ENCODE measurements around the gene FAM124B.
"Not testable (repeated sequence)": the region's sequence is repeated elsewhere in the genome, so short reads cannot be mapped to it uniquely, and the experiment has no call there.

The FAM124B gene

DNA sequence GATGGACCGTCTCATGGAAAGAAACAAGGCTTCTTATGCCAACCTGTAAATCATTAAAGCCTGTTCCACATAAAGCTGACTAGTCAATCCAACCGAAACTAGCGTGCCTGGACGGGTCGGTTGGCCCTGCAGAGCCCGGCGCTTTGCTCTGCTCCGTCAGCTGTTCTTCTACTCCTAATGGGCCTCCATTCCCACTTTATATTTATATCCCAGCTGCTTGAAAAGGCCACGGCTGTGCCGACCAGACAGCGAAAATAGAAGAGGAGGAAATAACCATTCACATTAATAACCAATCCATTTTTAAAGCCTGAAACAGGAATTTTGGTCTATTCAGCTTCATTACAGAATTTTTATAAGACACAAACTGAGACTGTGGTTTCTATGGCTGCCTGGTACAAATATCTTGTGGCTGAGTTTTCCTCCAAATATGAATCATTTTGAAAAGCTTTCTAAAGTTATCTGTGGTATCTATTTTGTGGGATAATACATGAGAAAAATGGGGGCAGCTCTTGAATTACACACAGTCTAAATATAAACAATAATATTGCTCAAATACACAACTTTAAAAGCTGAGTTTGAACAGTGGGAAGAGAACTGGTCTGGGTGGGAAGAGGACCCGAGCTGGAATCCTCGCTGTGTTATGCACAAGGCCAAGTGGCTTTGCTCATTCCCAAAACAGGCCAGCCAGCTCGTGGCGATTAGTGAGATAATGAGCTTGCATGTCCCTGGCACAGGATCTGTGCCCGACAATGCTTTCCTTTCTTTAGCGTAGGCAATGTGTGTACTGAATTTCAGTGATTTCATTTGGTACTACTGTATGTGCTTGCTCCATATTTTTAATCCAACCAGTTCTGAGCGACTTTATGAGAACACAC lies 10.5 kb upstream of the FAM124B start:
- DNase-seq, result no peak

GRCh38 chr2:224410946-224411561 lies 9.1 kb upstream of the FAM124B start:
- no peak for DNase-seq

- no peak for DNase-seq
Measured at GRCh38 chr2:224408676-224409075, 6.8 kb upstream of the FAM124B start.

- DNase-seq, result no peak
Measured at GRCh38 chr2:224407241-224407701, 5.4 kb upstream of the FAM124B start.

DNA sequence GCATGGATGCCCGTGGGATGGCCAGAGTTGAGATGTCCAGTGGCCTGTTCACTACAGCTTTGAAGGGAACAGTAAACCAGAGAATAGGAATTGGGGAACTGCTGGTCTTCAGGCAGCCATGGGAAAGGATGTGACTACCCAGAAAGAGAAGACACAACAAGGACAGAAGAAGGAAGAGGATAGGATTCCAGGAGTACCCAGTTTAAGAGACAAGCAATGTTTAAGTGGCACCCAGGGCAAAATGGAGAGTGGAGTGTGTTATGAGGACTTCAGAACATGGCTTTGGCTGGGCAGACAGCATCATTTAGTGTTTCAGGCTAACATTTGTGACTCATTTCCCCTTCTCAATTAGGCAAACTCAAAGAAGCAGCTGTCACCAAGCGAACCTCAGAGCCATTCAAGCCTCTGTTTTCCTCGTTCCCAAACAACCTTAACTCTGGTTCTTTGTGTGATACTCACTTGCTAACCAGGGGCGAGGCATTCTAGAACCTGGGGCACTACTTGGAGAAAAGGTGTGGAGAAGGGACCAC lies 4.0 kb upstream of the FAM124B start:
- DNase-seq, result no peak

GRCh38 chr2:224405412-224405811 lies 3.5 kb upstream of the FAM124B start:
- no peak for DNase-seq

- DNase-seq, result no peak
Measured at GRCh38 chr2:224404796-224405195, 2.9 kb upstream of the FAM124B start.

- DNase-seq, result no peak
Measured at GRCh38 chr2:224403657-224404056, 1.8 kb upstream of the FAM124B start.

- DNase-seq, result no peak
Measured at GRCh38 chr2:224400886-224401632, 848 bp downstream of the FAM124B start.

GRCh38 chr2:224400174-224400810 lies 1.6 kb downstream of the FAM124B start:
- no peak for DNase-seq

GRCh38 chr2:224398289-224398688 lies 3.6 kb downstream of the FAM124B start:
- no peak for DNase-seq

DNA sequence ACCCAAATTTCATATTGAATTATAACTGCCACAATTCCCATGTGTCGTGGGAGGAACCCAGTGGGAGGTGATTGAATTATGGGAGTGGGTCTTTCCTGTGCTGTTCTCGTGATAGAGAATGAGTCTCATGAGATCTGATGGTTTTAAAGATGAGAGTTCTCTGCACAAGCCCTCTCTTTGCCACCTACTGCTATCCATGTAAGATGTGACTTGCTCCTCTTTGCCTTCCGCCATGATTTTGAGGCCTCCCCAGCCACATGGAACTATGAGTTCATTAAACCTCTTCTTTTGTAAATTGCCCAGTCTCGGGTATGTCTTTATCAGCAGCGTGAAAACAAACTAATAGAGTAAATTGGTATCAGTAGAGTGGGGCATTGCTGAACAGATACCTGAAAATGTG lies 4.8 kb downstream of the FAM124B start:
- DNase-seq, result not testable (repeated sequence)

GRCh38 chr2:224395620-224396390 lies 6.1 kb downstream of the FAM124B start:
- no peak for DNase-seq

DNA sequence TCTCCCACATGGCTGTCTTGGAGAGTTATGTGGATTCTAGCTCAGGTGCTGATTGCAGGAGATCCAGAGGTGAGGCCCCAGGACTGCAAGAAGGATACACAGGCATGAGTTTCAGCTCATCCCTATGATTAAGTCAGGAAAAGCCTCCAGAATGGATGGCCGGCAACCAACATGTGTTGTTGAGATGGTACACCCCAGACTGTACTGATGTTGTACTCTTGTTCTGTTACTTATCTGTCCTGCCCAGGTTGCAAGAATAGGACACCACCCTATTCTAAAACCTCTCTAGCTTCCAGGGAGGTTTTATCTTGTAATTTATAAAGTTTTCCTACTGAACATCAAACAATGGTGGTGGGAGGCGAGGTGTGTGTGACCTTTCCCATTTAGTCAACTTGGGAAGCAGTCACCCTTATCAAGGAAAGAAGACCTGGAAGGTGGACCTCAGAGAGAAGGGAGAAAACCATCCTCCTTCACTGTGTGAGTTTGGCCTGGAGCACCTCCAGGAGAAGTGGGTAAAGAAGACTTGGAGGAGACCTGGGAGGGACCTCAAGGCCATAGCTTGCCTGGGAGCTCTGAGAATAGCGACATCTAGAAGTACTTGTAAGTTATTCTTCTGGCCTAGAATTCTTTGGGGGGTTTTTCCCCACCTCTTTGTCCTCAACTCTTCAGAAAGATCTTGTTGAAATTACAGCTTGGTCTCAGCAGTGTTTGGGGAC lies 8.6 kb downstream of the FAM124B start:
- DNase-seq, result no peak

DNA sequence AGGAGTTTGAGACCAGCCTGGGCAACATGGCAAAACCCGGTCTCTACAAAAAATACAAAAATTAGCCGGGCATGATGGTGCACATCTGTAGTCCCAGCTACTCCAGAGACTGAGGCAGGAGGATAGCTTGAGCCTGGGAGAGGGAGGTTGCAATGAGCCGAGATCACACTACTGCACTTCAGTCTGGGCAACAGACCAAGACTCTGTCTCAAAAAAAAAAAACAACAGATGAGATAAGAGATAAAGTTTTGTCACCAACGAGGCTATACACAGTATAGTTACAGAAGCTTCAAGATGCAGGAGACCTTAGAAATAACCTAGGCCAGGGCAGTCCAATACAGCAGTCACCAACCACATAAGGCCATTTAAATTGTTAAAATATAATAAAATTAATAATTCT lies 9.4 kb downstream of the FAM124B start:
- DNase-seq, result no peak

- DNase-seq, result no peak
Measured at GRCh38 chr2:224389317-224389716, 12.6 kb downstream of the FAM124B start.

- no peak for DNase-seq
Measured at GRCh38 chr2:224386876-224387275, 15.0 kb downstream of the FAM124B start.

DNA sequence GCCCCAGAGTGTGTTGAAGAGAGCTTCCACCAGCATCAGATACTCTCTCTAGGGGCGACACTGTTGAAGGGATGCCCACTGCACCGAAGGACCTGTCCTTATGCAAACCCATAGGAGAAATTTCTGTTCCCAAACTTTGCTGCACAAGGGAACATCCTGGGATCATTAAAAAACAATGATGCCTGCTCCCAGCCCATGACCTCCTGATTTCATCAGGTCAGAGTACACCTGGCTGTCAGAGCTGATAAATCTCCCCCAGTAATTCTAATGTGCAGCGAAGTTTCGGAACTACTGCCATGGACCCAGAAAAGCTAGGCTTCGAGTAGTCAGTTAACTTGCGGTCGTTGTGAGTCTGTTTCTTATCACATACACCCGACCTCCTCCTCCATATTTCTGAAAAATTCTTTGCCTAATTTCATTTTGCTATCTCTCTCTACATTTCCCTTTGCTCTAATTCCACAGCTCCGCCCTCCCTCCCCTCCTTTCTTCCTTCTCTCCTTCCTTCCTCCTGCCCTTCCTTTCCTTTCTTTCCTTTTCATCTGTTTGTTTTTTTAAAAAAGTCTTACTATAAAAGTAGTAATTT lies 18.8 kb downstream of the FAM124B start:
- no peak for DNase-seq

DNA sequence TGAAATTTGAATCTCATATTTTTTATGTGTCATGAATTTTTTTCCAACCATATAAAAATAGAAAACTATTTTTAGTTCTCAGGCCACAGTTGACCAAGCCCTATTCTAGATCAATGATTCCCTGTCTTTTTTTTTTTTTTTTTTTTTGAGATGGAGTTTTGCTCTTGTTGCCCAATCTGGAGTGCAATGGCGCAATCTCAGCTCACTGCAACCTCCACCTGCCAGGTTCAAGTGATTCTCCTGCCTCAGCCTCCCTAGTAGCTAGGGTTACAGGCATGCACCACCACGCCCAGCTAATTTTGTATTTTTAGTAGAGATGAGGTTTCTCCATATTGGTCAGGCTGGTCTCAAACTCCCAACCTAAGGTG lies 19.6 kb downstream of the FAM124B start:
- not testable (repeated sequence) for DNase-seq

DNA sequence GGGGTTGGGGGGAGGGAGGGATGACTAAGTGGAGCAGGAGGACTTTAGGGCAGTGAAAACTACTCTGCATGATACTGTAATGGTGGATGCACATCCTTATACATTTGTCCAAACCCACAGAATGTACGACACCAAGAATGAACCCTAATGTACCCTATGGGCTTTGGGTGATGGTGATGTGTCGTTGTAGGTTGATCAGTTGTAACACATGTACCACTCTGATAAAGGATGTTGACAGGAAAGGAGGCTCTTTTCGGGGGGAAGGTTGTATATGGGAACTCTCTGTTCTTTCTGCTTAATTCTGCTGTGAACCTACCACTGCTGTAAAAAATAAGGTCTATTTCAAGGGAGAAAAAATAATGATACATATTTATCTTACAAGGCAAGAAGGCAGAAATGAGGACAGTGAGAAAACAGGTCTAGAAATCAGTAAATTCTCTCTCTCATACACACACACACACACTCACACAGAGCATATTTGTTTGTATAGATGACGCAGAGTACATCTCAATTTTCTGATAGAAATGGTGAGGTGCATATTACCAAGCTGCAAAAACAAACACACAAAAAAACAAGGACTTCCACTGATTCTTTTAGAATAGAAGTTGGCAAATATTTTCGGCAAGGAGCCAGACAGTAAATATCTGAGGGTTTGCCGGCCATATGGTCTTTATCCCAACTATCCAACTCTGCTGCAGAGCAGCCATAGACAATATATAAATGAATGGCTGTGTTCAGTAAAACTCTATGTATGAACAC lies 20.2 kb downstream of the FAM124B start:
- no peak for DNase-seq

All from NK-92 treated with Interleukin-12 subunit alpha and Interleukin-12 subunit beta, amount 100 ng/mL, for 24 hours (cell line).